Right ventricle myocardium inferior (tissue), 1 donor: ENCODE measurements around the gene CFAP61. TPM values are rescaled to one million over a fixed set of nuclear protein-coding genes. Genes with fewer than 3 reads are reported as not detected.
"Not testable (repeated sequence)": the region's sequence is repeated elsewhere in the genome, so short reads cannot be mapped to it uniquely, and the experiment has no call there.

Experiments used
- ATAC-seq: fragments of 200-7000 bp; cut with Tn5 transposase; one replicate; pipeline ENCODE4 v1.9.1; 2020; ENCODE audit warnings: mild to moderate bottlenecking, moderate library complexity
- DNase-seq: peaks from one replicate; pipeline ENCODE4 v3.0.0; 2021; ENCODE audit errors: missing footprints
- intact Hi-C: fragments of 100-400 bp; cut with DNase I; formaldehyde crosslinking; loops from one replicate; pipeline ENCODE4 v1.11.0; 2022
- total RNA-seq: library from RNA; stranded (reverse); fragmentation: NEBNext Ultra II Directional; extraction: Animal tissue kit (Norgen Biotek cat#: 25700); gene quantifications from one replicate; pipeline ENCODE4 v1.2.1, GENCODE V29; 2021
- donor health status: DM: no; HTN: yes; CAD: no; lungs with severe emphysema.

CFAP61 gene
- total RNA-seq, 1 donor from 2014 or later: 27.4 TPM

DNA sequence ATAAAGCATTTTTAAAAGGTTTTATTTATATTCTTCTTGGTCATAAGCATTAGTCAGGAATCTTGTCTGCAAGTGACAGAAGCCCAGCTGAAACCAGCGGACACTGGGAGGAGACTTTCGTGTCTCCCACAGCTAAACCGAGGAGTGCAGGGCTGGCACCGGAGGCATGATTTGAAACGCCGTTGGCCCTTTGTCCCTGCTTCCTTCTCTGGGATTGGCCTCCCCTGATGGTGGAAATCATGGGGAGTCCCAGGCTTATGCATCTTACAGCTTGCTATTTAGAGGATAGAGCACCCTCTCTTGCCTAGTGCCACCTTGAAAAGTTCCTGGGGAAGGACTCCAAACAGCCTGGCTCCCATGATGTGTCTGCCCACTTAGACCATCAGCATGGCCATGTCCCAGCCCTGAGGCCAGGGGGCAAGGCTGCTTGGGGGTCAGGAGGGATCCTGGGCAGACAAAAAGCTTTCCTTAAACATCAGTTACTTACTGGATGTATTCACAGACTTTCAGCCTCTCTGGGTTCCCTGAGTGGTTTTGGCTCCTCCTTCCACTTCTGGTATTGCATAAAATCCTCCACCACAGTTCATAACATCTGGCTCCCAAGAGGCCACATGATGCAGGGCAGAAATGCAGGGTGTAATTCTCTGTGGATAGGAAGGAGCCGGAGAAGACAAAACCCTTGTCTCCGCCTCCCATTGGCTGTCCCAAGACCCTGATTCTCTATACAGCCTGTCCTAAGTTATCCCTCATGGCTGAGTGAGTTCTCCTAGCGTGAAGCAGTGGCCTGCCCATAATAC is 266.2 kb downstream of the CFAP61 start:
- DNase-seq: no peak
- intact Hi-C loops: no loop called here
- peak; percentile 71 for ATAC-seq

DNA sequence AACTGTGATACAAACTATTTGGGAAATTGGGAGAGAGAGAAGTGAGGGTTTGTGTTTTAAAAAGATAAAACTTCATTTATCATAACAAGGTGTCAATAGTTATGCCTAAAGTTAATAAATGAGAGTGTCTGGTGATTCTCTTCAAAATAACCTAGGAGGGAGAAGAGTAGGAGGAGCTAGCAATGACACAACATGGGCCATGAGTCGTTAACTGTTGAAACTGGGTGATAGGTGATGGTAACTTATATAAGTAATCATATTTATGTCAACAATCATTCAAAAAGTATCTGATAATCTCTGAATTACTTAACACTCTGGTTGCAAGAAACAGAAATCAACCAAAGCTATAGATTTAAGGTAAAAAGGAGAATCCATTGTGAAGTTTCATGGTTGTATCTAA is 268.8 kb downstream of the CFAP61 start:
- intact Hi-C loops: no loop called here
- DNase-seq (no peak), ATAC-seq (no peak)

DNA sequence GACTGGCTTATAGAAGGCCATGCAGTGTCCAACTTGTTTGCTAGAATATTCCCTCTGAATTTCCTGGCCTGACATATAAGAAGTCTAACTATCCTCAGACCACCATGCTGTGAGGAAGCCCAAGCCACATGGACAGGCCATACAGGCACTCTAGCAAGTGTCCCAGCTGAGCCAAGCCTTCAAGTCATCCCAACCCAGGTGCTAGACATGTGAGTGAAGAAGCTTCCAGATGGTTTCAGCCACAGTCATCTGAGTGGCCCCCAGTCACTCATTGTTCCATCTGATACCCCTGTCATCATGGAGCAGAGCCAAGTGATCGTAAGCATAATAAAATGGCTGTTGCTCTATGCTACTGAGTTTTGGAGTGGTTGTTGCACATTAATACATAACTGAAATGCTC is 269.6 kb downstream of the CFAP61 start:
- ATAC-seq: no peak
- intact Hi-C loops: no loop called here
- DNase-seq: no peak

DNA sequence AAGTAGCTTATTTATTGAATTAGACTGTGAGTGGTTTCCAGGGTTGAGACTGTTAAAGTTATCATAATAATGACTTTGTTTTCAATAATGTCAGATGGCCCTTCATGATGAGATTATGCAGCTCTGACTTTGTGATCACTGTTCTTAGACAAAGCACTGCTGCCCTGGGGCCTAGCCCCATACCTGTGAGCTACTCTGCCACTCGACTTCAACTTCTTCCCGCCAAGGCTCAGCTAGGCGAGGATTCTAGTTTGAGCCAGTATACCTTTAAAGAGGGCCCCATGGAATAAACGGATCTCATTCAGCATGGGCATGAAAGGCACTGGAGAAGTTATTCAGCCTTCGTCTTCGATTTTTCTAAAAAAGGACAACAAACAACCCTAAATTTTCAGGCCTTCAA is 270.6 kb downstream of the CFAP61 start:
- no peak for DNase-seq
- intact Hi-C loops: no loop called here
- ATAC-seq: no peak

DNA sequence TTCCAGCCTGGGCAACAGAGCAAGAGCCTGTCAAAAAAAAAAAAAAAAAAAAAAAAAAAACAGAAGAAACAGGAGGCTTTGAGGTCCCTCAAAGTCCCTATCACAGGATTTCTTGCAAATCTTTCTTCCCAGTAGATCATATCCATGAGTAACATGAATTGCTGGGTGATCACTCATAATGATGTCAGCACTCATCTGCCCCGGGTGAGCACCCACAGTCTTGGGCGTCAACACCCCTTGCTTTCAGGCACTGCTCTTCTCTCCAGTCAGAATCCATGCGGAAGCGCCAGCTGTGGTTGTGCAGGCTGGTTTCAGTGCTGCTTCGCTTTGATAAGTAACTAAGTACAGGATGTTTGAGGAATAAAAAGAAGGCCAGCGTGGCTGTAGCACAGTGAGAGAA is 275.4 kb downstream of the CFAP61 start:
- no peak for DNase-seq
- ATAC-seq: no peak
- intact Hi-C loops: no loop called here

DNA sequence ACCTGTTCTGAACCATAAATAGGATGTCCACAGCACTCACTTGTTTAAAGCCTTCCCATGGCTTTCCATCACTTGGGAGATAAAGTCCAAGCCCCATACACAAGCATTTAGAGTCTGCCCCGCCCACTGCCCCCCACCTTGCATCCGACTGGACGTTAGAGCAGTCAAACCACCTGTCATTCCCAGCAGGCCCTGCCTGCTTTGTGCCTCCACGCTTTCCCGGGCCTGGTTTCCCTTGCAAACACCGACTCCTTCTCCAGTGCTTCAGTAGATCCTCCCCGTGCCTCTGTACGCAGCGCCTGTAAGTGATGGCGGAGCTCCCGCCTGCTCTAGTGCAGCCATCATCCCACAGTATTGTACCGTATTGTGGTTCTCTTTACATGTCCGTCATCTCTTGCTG is 277.2 kb downstream of the CFAP61 start:
- DNase-seq (no peak), ATAC-seq (no peak)
- intact Hi-C loops: no loop called here

DNA sequence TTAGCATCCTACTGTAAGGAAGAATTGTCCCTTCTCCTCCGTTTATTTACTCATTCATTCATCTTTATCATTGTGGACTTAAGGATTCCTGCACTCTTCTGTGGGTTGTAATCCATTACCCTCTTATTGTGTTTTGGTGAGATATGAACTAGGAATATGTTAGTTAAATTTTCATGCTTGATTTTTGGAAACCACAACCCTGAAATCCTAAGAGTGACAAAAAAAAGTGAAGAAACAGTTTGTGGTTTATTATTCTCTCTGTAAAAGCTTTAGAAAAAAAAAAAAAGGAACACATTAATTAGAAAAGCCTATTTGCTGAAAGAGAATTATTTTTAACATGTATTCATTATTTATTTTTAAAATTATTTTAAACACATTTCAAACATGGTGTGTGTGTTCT is 278.8 kb downstream of the CFAP61 start:
- no peak for DNase-seq
- intact Hi-C loops: no loop called here
- ATAC-seq: no peak

DNA sequence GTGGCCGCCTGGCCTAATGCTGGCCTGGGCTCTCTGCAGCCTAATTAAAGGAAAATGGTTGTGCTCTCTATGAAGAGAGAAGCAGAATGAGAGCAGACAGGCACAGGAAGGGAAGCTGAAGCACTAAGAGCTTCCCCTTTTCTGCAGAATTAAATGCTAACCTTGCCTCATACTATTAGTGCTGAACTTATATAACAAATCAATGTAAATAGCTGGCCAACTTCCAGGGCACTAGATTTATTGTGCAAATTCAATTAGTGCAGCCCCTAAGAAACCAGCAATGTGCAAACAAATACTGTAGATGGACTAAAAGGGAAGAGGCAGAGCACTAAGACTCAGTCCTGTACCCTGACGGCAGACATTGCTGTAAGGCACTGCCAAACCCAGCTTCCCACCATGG is 279.5 kb downstream of the CFAP61 start:
- intact Hi-C loops: no loop called here
- ATAC-seq: no peak
- DNase-seq: no peak

DNA sequence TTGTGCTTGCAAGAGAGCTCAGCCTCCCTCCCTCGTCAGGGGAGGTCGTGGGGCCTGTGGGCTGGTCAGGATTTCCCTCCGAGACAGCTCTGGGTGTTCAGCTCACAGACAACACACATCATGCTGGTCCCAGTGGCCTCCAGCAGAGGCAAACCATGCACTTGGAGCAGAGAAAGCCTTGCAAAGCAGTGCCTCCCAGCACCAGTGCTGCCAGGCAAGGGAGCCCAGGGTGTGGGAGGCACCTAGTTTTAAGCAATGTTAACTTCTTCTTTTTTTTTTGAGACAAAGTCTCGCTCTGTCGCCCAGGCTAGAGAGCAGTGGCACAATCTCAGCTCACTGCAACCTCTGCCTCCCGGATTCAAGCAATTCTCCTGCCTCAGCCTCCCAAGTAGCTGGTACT is 281.5 kb downstream of the CFAP61 start:
- no peak for ATAC-seq
- intact Hi-C loops: no loop called here

DNA sequence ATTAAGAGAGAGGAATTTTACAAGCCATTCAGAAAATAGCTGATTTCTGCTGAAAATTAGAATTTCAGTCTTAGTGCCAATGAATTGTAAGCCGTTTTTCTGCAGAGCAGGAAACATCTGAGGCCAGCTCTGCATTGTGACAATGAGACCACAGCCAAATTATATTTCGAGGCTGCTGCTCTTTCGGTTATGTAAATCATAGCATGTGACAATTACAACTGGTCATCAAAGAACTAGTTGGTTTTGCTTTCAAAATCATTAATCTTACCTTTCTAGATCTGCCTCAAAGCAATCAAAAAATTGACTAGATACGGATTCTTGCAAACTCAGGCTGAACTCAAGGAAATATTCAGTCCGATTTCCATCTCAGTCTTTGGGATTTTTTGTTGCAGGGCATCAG is 282.2 kb downstream of the CFAP61 start:
- ATAC-seq: no peak
- no peak for DNase-seq
- intact Hi-C loops: no loop called here

More for the DNA sequence above, 281.5 kb downstream of the CFAP61 start:
- no peak for DNase-seq

DNA sequence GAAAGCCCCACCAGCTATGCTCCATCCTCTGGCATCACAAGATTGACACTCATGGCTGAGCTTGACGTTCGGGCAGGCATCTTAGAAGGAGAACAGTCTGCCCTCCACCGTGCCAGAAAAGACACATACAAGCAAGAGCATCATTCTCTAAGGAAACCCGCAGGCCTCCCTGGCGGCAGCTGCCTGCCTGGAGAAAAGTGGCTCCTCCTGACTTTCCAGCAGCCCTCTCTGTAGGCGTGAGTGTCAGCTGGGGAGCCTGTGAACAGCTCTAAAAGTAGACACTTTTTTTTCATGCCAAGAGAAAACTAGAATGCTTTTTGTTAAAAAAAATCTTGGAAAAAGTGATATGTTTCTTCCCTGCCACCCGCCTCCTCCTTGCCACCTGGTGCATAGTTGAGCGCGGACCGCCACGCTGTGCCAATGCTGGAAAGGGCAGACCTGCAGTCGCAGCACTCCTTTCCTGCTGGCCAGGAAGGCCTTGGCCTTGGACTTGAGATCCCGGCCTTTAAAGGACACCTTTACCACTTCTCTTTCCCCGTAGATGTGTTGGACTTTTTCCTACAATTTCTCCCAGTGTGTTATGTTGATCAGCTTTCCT is 285.9 kb downstream of the CFAP61 start:
- ATAC-seq (no peak), DNase-seq (no peak)
- intact Hi-C loops: no loop called here

DNA sequence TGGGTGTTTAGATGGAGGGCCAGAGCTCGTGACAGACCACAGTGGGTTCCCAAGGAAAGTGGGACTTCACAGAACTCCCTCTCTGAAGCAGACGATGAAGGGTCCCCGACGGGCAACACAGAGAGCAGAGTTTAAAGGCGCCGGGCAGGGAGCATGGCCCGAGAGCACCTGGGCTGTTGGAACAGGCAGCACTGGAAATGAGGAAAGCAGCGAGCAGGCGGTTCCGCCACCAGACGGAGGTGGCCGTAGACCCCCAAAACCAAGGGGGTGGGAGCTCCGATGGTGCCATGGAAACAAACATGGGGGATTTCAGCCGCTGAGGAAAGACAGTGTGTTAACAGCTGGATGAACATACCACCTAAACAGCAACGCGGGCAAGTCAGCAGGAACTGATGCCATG is 288.1 kb downstream of the CFAP61 start:
- intact Hi-C loops: no loop called here
- DNase-seq (no peak), ATAC-seq (no peak)

DNA sequence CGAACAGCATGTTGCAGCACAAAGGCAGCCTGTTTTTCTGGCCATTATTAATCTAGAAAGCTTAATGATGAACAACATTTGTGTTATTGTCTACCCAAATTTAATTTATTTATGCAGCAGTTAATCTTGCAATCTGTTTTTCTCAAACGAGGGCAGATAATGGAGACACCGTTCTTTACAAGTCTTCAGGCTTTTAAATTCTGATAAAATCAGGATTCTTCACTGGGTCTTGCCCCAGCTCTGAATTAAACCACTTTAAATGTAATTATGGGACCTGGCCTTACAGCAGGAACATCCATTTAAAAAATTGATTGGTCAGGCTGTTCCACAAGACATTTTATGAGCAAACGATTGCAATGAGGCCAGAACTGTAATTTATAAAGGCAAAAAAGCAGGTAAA is 289.0 kb downstream of the CFAP61 start:
- ATAC-seq: no peak
- no peak for DNase-seq
- intact Hi-C loops: no loop called here

DNA sequence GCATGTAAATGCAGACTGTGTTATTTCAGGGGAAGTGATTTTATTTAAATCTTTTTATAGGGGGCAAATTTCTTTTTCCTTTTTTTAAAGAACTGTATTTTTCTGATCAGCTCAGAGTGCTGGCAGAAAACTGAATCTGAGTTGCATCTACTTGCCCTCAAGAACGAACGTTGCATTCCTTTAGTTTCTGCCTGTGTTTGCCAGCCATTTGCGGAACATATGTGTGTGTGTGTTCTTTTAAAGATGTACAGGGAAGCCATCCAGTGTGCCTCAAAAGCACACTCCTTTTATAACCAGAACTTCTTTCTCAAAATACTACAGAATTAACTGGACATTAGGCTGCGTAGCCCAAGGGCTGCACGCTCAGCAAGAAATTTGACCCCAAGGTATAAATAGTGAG is 289.7 kb downstream of the CFAP61 start:
- intact Hi-C loops: no loop called here
- ATAC-seq (no peak), DNase-seq (no peak)

DNA sequence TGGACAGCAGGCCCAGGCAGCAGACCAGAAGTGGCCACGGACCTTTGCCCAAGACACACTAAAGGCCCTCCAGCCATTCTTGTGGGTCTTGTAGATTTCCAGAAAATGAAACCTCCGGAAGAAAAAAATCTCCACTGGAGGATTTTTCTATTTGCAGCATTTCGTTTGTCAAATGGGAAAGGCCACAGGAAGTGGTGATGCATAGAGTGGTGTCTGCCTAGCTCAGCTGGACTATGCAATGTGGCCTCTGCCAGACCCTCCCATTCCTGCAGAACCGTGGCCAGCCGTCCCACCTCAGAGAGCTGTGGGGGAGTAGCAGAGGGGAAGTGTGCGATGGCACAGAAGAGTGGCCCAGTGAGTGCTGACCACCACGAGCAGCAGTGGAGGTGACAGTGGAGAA is 291.6 kb downstream of the CFAP61 start:
- intact Hi-C loops: no loop called here
- no peak for DNase-seq
- ATAC-seq: no peak

DNA sequence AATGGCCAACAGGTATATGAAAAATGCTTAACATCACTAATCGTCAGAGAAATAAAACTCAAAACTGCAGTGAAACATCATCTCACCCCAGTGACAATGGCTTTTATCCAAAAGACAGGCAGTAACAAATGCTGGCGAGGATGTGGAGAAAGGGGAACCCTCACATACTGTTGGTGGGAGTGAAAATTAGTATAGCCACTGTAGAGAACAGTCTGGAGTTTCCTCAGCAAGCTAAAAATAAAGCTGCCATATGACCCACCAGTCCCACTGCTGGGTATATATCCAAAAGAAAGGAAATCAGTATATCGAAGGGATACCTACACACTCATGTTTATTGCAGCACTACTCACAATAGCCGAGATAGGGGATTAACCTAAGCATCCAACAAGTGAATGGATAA is 292.1 kb downstream of the CFAP61 start:
- DNase-seq (no peak), ATAC-seq (no peak)
- intact Hi-C loops: no loop called here

DNA sequence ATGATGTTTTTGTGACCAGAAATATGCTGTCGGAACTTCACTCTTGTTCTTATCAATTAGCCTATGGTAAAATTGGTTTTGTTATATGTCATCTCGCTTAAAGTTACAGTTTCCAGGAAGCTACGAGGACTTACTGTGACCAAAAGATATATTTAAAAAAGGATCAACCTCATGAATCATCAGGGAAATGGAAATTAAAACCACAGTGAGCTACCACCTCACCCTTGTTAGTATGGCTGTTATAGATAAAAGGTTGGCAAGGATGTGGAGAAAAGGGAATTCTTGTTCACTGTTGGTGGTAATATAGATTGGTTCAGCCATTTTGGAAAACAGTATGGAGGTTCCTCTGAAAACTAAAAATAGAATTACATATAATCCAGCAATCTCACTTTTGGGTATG is 301.2 kb downstream of the CFAP61 start:
- DNase-seq: no peak
- intact Hi-C loops: no loop called here
- ATAC-seq: no peak

DNA sequence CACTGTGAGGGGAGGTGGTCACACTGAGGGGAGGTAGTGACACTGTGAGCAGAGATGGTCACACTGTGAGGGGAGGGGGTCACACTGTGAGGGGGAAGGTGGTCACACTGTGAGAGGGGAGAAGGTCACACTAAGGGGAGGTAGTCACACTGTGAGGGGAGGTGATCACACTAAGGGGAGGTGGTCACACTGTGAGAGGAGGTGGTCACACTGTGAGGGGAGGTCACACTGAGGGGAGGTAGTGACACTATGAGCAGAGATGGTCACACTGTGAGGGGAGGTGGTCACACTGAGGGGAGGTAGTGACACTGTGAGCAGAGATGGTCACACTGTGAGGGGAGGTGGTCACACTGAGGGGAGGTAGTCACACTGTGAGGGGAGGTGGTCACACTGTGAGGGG is 303.2 kb downstream of the CFAP61 start:
- DNase-seq, ATAC-seq, intact Hi-C loops: not testable (repeated sequence)

DNA sequence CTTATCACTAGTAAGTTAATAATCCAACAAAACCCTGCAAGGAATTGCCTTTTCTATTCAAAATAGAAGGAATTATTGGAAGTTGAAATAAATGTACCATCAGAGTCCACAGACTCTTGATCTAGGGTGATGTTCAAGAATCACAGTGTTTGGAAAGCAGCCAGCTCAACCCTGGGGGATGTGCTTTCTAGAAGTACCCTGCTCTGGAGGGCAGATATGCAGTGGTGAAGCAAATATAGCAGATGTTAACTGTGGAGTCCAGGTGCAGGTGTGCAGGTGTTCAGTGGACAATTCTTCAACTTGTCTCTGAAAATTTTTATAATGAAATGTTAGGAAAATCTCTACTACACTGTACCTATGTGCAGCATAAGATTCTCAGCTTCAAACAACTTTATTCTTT is 306.5 kb downstream of the CFAP61 start:
- DNase-seq: no peak
- ATAC-seq: no peak
- intact Hi-C loops: no loop called here

DNA sequence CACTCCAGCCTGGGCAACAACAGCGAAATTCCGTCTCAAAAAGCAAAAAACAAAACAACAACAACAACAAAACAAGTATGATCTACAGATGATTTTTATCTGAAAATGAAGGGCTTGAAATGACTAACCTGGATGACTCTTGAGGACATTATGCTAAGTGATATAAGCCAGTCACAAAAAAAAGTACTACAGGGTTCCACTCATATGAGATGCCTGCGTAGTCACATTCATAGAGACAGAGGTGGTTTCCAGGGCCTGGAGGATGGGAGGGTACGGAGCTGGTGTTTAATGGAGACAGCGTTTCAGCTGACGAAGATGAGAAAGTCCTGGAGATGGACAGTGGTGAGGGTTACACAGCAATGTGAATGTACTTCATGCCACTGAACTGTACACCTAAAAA is 307.3 kb downstream of the CFAP61 start:
- ATAC-seq: no peak
- no peak for DNase-seq
- intact Hi-C loops: loop anchor here (2.0 to 10.0 kb wide), 3 partner anchors 105 to 272 kb away; no protein-coding TSS in a partner anchor

DNA sequence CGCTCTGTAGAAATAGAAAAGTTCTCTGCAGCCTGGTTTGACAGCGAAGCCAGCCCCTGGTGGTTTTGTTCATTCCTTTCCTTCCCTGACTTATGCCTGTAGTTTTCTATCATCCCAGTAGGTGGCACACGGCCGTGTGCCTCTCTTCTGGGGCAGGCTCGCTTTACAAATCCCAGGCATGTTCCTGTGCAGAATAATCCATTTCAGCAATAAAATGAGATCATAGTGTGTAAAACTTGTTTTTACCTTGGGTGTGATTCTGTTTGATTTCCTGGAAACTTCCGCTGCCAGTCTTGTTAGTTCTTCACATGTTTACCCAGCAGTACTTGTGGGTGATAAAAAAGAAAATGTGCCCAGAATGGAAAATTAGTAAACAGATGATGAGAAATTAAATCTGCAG is 308.1 kb downstream of the CFAP61 start:
- ATAC-seq (peak; percentile 76), DNase-seq (no peak)
- intact Hi-C loops: loop anchor here (2.0 to 10.0 kb wide), 3 partner anchors 104 to 273 kb away; no protein-coding TSS in a partner anchor
